WERI-Rb-1 (cell line): Measurements from ENCODE around the gene BDH2.

Experiments
- DNase-seq: peaks from one replicate; pipeline ENCODE4 v3.0.0-alpha.2; 2020
- H3K27ac ChIP-seq: fragments of 250-450 bp; sonication (Bioruptor Pico); 2 replicates; pipeline ENCODE4 v1.5.1; 2020; ENCODE audit warnings: mild to moderate bottlenecking, moderate library complexity
- H3K27me3 ChIP-seq: fragments of 250-450 bp; sonication (Bioruptor Pico); 2 replicates; pipeline ENCODE4 v1.5.1; 2021; ENCODE audit warnings: mild to moderate bottlenecking, low read depth, moderate library complexity; ENCODE audit not compliant: insufficient read depth, severe bottlenecking
- H3K36me3 ChIP-seq: fragments of 250-450 bp; sonication (Bioruptor Pico); 2 replicates; pipeline ENCODE4 v1.5.1; 2020; ENCODE audit warnings: mild to moderate bottlenecking, moderate library complexity
- H3K4me3 ChIP-seq: 2 replicates; pipeline ENCODE4 v1.5.1; 2011; ENCODE audit warnings: low read depth, mild to moderate bottlenecking, control low read depth, low read length
- H3K9me3 ChIP-seq: fragments of 250-450 bp; sonication (Bioruptor Pico); 2 replicates; pipeline ENCODE4 v1.5.1; 2021; ENCODE audit warnings: mild to moderate bottlenecking, moderate library complexity; ENCODE audit not compliant: severe bottlenecking
- CTCF ChIP-seq: IDR thresholded peaks from 2 replicates; pipeline ENCODE4 v1.5.1; 2011; ENCODE audit warnings: low read depth, mild to moderate bottlenecking, control low read depth, inconsistent platforms, low read length

Gene BDH2

DNA sequence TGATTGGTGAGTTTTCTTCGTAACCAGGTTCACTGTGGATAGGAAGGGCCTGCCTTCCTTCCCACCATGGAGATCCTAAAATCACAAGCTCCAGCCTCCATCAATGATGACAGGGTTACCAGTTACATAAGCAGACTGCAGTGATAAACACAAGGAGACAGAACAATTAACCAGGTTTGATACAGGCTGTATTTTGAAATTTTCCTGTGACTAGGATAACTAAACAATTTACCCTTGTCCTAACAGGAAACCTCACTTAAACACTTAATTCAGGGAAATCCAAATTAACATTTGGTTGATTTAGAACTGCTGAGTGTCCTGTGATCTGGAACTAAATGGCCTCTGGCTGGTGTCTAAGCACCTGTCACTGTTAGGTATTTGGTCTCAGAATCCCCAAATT, 20.0 kb downstream of the BDH2 start:
- no peak for DNase-seq
- no peaks in the 10 kb centered on the region; the same call in 1 of the 2 replicates for H3K36me3 ChIP-seq
- H3K27me3 ChIP-seq = no peaks in the 10 kb centered on the region
- TF ChIP-seq CTCF = no peak
- H3K4me3 ChIP-seq = no peak overlapping the region
- H3K9me3 ChIP-seq = no peaks in the 10 kb centered on the region
- no peak overlapping the region for H3K27ac ChIP-seq

DNA sequence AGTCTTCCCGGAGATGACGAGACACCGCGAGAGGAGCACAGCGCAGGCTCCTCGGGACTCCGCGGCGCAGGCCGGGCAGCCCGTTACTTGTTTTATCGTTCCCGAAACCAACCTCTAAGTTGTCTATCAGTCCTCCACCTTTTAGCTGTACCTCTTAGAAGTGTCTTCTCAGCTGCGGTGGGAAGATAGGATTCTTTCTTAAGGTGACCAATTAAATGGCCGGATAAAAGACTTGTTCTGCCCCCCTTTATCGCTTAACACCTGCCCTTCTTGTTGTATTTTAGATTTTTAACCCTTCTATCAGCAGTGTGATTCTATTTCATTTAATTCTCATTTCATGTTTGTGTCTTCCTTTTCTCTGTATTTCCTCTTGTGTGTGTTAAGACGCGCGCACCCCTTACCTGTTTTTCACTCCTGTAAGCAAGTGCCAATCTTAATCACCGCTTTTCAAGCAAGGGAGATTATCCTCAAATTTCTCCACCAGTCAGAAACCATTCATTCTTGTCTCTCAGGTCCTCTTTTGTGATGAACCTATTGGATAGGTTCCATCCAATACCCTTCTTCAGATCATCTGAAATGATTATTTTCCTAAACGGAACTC, 22.8 kb downstream of the BDH2 start, which contains the start of gene SLC9B2:
SLC9B2 (minus strand) TSS at position 15 of the 601 bp plus-strand sequence. CDS start 9,211 bp downstream, outside the sequence.
- H3K36me3 ChIP-seq = peaks cover 8% of the 10 kb centered on the region
- H3K4me3 ChIP-seq = peak within 1 kb of the TSS; percentile 82
- H3K27ac ChIP-seq = peak within 1 kb of the TSS; percentile 80
- no peaks in the 10 kb centered on the region for H3K27me3 ChIP-seq
- no peak for TF ChIP-seq CTCF
- no peaks in the 10 kb centered on the region for H3K9me3 ChIP-seq
- DNase-seq = no peak

GRCh38 chr4:103075894-103076746, 23.5 kb downstream of the BDH2 start:
- DNase-seq = peak; percentile 73
- Histone ChIP-seq H3K4me3 (peak overlapping the region; percentile 82), H3K9me3 (no peaks in the 10 kb centered on the region), H3K36me3 (peaks cover 8% of the 10 kb centered on the region), H3K27ac (peak overlapping the region; percentile 80), H3K27me3 (no peaks in the 10 kb centered on the region)
- no peak for TF ChIP-seq CTCF

- Histone ChIP-seq H3K36me3 (peaks cover 8% of the 10 kb centered on the region), H3K4me3 (peak overlapping the region; percentile 82), H3K9me3 (no peaks in the 10 kb centered on the region), H3K27me3 (no peaks in the 10 kb centered on the region), H3K27ac (no peak overlapping the region)
- no peak for TF ChIP-seq CTCF
- DNase-seq = no peak
Observed at GRCh38 chr4:103075435-103075893, 24.2 kb downstream of the BDH2 start.

GRCh38 chr4:103074744-103075434, 24.7 kb downstream of the BDH2 start:
- H3K4me3 ChIP-seq = no peak overlapping the region
- no peak for DNase-seq

More at GRCh38 chr4:103074744-103075434, 24.7 kb downstream of the BDH2 start:
- Histone ChIP-seq H3K36me3 (peaks cover 8% of the 10 kb centered on the region), H3K27me3 (no peaks in the 10 kb centered on the region), H3K9me3 (no peaks in the 10 kb centered on the region), H3K27ac (no peak overlapping the region)
- TF ChIP-seq CTCF = no peak
